CD14-positive monocyte (primary cell): ENCODE data around the gene VANGL1. TPM values are rescaled to one million over a fixed set of nuclear protein-coding genes. Genes with fewer than 3 reads are reported as not detected.

ENCODE experiments used
- DNase-seq, 3 donors: peaks; one replicate each; pipeline ENCODE4 v3.0.0-alpha.2; 2011 to 2022
- H2AFZ ChIP-seq: 2 replicates; pipeline ENCODE4 v1.6.0; 2012; ENCODE audit warnings: mild to moderate bottlenecking, low read depth, low read length, inconsistent platforms; ENCODE audit not compliant: insufficient read depth, poor library complexity, severe bottlenecking
- H3K27ac ChIP-seq, 2 donors: 1 replicate in 1 of 2; 2 replicates in 1 of 2; pipeline ENCODE4 v1.5.1; 2012 to 2013; ENCODE audit warnings: low read length in 2 of 2, control low read depth in 1 of 2, inconsistent platforms in 1 of 2, low read depth in 1 of 2, mild to moderate bottlenecking in 1 of 2
- H3K27me3 ChIP-seq, 2 donors: one replicate each; pipeline versions ENCODE4 v1.6.0 to v1.6.1; 2011 to 2013; ENCODE audit warnings: low read length in 2 of 2; ENCODE audit not compliant: control insufficient read depth in 2 of 2, insufficient read depth in 2 of 2
- H3K36me3 ChIP-seq, 2 donors: replicated peaks in 1 of 2; 1 replicate in 1 of 2; 2 replicates in 1 of 2; pipeline versions ENCODE4 v1.5.1 to v1.6.1; 2012 to 2013; ENCODE audit warnings: low read length in 2 of 2, control low read depth in 1 of 2, inconsistent platforms in 1 of 2, mild to moderate bottlenecking in 1 of 2; ENCODE audit not compliant: insufficient read depth in 2 of 2, control insufficient read depth in 1 of 2
- H3K4me1 ChIP-seq, 2 donors: 1 replicate in 1 of 2; 2 replicates in 1 of 2; pipeline versions ENCODE4 v1.5.1 to v1.6.1; 2012 to 2013; ENCODE audit warnings: low read length in 2 of 2, control low read depth in 1 of 2, inconsistent platforms in 1 of 2, mild to moderate bottlenecking in 1 of 2, moderate library complexity in 1 of 2; ENCODE audit not compliant: insufficient read depth in 2 of 2, control insufficient read depth in 1 of 2
- H3K4me2 ChIP-seq: replicated peaks from 2 replicates; pipeline ENCODE3; 2012; ENCODE audit warnings: low read length, moderate library complexity, mild to moderate bottlenecking; ENCODE audit not compliant: poor library complexity, severe bottlenecking; ENCODE audit errors: extremely low read depth
- H3K4me3 ChIP-seq, 3 experiments: fragments of 200-600 bp in 1 of 3; sonication (generic) in 1 of 3; replicated peaks in 1 of 3; 1 replicate in 2 of 3; 2 replicates in 1 of 3; pipeline ENCODE4 v1.5.1; 2011 to 2013; ENCODE audit warnings: low read length in 3 of 3, mild to moderate bottlenecking in 3 of 3, control low read depth in 2 of 3, low read depth in 2 of 3, inconsistent platforms in 1 of 3, moderate library complexity in 1 of 3
- H3K79me2 ChIP-seq: 2 replicates; pipeline ENCODE4 v1.6.0; 2012; ENCODE audit warnings: mild to moderate bottlenecking, control low read depth, inconsistent platforms, low read length, moderate library complexity; ENCODE audit not compliant: insufficient read depth
- H3K9ac ChIP-seq: 2 replicates; pipeline ENCODE4 v1.6.0; 2017; ENCODE audit warnings: low read length, mild to moderate bottlenecking; ENCODE audit not compliant: insufficient read depth, poor library complexity, severe bottlenecking
- H3K9me3 ChIP-seq, 2 donors: replicated peaks in 1 of 2; 1 replicate in 1 of 2; 2 replicates in 1 of 2; pipeline versions ENCODE4 v1.5.1 to v1.6.1; 2012 to 2013; ENCODE audit warnings: low read length in 2 of 2, control low read depth in 1 of 2; ENCODE audit not compliant: control insufficient read depth in 1 of 2, insufficient read depth in 1 of 2
- H4K20me1 ChIP-seq: 2 replicates; pipeline ENCODE4 v1.6.0; 2012; ENCODE audit warnings: mild to moderate bottlenecking, low read length, control low read depth, moderate library complexity; ENCODE audit not compliant: insufficient read depth
- H3K27ac Mint-ChIP-seq, 7 donors: one replicate each; pipeline ENCODE4 v1.8.0; 2020; ENCODE audit warnings: mild to moderate bottlenecking in 7 of 7, mixed read lengths in 7 of 7, moderate library complexity in 6 of 7, inconsistent platforms in 2 of 7
- H3K27me3 Mint-ChIP-seq, 3 donors: one replicate each; pipeline ENCODE4 v1.8.0; 2021 to 2022; ENCODE audit warnings: low read depth in 3 of 3, mild to moderate bottlenecking in 3 of 3, mixed read lengths in 3 of 3, moderate library complexity in 3 of 3, inconsistent platforms in 1 of 3
- H3K36me3 Mint-ChIP-seq, 2 donors: one replicate each; pipeline ENCODE4 v1.8.0; 2020; ENCODE audit warnings: mixed read lengths in 2 of 2, inconsistent platforms in 1 of 2, mild to moderate bottlenecking in 1 of 2
- H3K4me1 Mint-ChIP-seq: one replicate; pipeline ENCODE4 v1.8.0; 2020; ENCODE audit warnings: mild to moderate bottlenecking, mixed read lengths
- H3K4me3 Mint-ChIP-seq, 2 donors: one replicate each; pipeline ENCODE4 v1.8.0; 2020; ENCODE audit warnings: mild to moderate bottlenecking in 2 of 2, mixed read lengths in 2 of 2, moderate library complexity in 1 of 2
- H3K9me3 Mint-ChIP-seq, 7 donors: one replicate each; pipeline ENCODE4 v1.8.0; 2020 to 2022; ENCODE audit warnings: mixed read lengths in 7 of 7, mild to moderate bottlenecking in 6 of 7, moderate library complexity in 6 of 7, inconsistent platforms in 2 of 7
- WGBS: methylation state at CpG from one replicate; pipeline ENCODE4 v1.1.5; 2013; ENCODE audit warnings: missing lambda C conversion rate; ENCODE audit not compliant: insufficient coverage; 5-methylcytosine and 5-hydroxymethylcytosine counted together
- intact Hi-C, 2 donors: fragments of 100-400 bp; cut with micrococcal nuclease; formaldehyde crosslinking; loops; one replicate each; pipeline versions ENCODE4 v1.15.0 to v1.15.1; 2023
- polyA plus RNA-seq, 3 donors: library from polyadenylated mRNA; depleted of rRNA in 1 of 3; unstranded in 2 of 3; stranded (reverse) in 1 of 3; fragments of 300-500 nt in 2 of 3; fragments of >200 nt in 1 of 3; fragmentation: Illumina TruSeq in 2 of 3; gene quantifications; 1 replicate in 2 of 3; 2 replicates in 1 of 3; pipeline ENCODE4 v1.2.3, GENCODE V29; 2012 to 2021
- TF ChIP-seq, protein P1 (sequence below): fragments of 200-600 bp; IDR thresholded peaks from one replicate; pipeline ENCODE4 v1.8.0; 2022; ENCODE audit warnings: antibody characterized with exemption, mild to moderate bottlenecking

VANGL1 gene
- polyA plus RNA-seq, 3 donors, result 0.67 to 2.0 (median 1.3) TPM

DNA sequence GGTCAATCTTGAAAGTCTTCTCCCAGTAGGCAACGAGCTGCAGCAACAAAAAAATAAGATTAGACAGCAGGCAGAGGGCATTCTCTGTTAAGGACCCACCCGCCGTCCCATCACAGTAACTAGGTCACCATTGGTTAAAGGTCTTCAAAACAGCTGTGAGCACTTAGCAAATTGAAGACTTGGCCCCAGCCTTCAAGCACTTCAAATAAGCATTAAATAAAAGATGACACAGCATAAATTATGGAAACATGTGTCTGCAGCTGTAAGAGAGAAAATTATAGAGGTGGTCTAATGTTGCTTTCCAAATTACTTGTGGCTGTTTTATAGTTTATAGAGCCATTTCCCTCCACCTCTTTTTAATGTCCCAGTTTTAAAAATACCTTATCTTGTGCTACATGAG, 61.2 kb downstream of the VANGL1 start:
- no peaks in the 10 kb centered on the region for H4K20me1 ChIP-seq
- H3K9me3 Mint-ChIP-seq, result no peaks in the 10 kb centered on the region
- H3K4me1 Mint-ChIP-seq, result no peaks in the 10 kb centered on the region
- no peak for DNase-seq
- H3K79me2 ChIP-seq, result no peaks in the 10 kb centered on the region
- TF ChIP-seq, protein P1, sequence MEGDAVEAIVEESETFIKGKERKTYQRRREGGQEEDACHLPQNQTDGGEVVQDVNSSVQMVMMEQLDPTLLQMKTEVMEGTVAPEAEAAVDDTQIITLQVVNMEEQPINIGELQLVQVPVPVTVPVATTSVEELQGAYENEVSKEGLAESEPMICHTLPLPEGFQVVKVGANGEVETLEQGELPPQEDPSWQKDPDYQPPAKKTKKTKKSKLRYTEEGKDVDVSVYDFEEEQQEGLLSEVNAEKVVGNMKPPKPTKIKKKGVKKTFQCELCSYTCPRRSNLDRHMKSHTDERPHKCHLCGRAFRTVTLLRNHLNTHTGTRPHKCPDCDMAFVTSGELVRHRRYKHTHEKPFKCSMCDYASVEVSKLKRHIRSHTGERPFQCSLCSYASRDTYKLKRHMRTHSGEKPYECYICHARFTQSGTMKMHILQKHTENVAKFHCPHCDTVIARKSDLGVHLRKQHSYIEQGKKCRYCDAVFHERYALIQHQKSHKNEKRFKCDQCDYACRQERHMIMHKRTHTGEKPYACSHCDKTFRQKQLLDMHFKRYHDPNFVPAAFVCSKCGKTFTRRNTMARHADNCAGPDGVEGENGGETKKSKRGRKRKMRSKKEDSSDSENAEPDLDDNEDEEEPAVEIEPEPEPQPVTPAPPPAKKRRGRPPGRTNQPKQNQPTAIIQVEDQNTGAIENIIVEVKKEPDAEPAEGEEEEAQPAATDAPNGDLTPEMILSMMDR, result no peak
- intact Hi-C loops, result no loop called here
- H3K4me1 ChIP-seq, result no peaks in the 10 kb centered on the region
- H3K27ac ChIP-seq, result no peak overlapping the region
- no peaks in the 10 kb centered on the region for H3K36me3 ChIP-seq
- H3K4me3 Mint-ChIP-seq, result no peak overlapping the region
- H3K9ac ChIP-seq, result no peak overlapping the region
- H3K36me3 Mint-ChIP-seq, result no peaks in the 10 kb centered on the region
- no peaks in the 10 kb centered on the region for H3K9me3 ChIP-seq
- H3K4me3 ChIP-seq, result no peak overlapping the region
- H3K27me3 ChIP-seq, result no peaks in the 10 kb centered on the region
- H2AFZ ChIP-seq, result no peak overlapping the region
- 87% methylated on average over 3 of the region's 3 CpGs for WGBS
- no peak overlapping the region for H3K4me2 ChIP-seq
- H3K27ac Mint-ChIP-seq, result peak overlapping the region in 1 of 7 donors; percentile 69
- H3K27me3 Mint-ChIP-seq, result peaks cover 1 to 5% (median 4%) of the 10 kb centered on the region in 3 donors

- no peaks in the 10 kb centered on the region for H3K4me1 Mint-ChIP-seq
- no peak overlapping the region for H3K27ac Mint-ChIP-seq
- Histone ChIP-seq H3K79me2 (no peaks in the 10 kb centered on the region), H2AFZ (no peak overlapping the region), H3K4me1 (no peaks in the 10 kb centered on the region), H4K20me1 (no peaks in the 10 kb centered on the region), H3K4me2 (no peak overlapping the region), H3K27me3 (no peaks in the 10 kb centered on the region), H3K9me3 (no peaks in the 10 kb centered on the region), H3K9ac (no peak overlapping the region), H3K4me3 (no peak overlapping the region), H3K27ac (no peak overlapping the region), H3K36me3 (no peaks in the 10 kb centered on the region)
- WGBS, result 98% methylated on average over 4 of the region's 12 CpGs
- no peak overlapping the region for H3K4me3 Mint-ChIP-seq
- H3K36me3 Mint-ChIP-seq, result no peaks in the 10 kb centered on the region
- TF ChIP-seq, protein P1, result no peak
- H3K27me3 Mint-ChIP-seq, result peaks cover 1 to 8% (median 5%) of the 10 kb centered on the region in 3 donors
- intact Hi-C loops, result no loop called here
- no peak for DNase-seq
- H3K9me3 Mint-ChIP-seq, result no peaks in the 10 kb centered on the region
Measured at GRCh38 chr1:115705085-115705951, 63.5 kb downstream of the VANGL1 start.
